Prostate gland (tissue), 2 donors: ENCODE measurements around the gene GAK. TPM values are rescaled to one million over a fixed set of nuclear protein-coding genes. Genes with fewer than 3 reads are reported as not detected.

Source experiments
- DNase-seq: peaks from one replicate; pipeline ENCODE4 v3.0.0-alpha.2; 2019; ENCODE audit warnings: low spot score
- H3K27ac ChIP-seq, 2 donors: fragments of 200-600 bp; sonication (generic); 2 replicates each; pipeline ENCODE4 v1.5.1; 2017 to 2019
- H3K27me3 ChIP-seq: fragments of 200-600 bp; sonication (generic); replicated peaks from 2 replicates; pipeline ENCODE4 v1.5.1; 2019; ENCODE audit not compliant: insufficient read depth
- H3K36me3 ChIP-seq, 2 donors: fragments of 200-600 bp; sonication (generic); 1 replicate in 1 of 2; 2 replicates in 1 of 2; pipeline versions ENCODE4 v1.5.1 to v1.8.1; 2017 to 2019
- H3K4me1 ChIP-seq: fragments of 200-600 bp; sonication (generic); replicated peaks from 2 replicates; pipeline ENCODE4 v1.5.1; 2019
- H3K4me3 ChIP-seq, 2 donors: fragments of 200-600 bp; sonication (generic); 2 replicates each; pipeline ENCODE4 v1.5.1; 2017 to 2019
- H3K9me3 ChIP-seq: fragments of 200-600 bp; sonication (generic); 2 replicates; pipeline ENCODE4 v1.5.1; 2017
- POLR2A ChIP-seq: fragments of 450-650 bp; IDR thresholded peaks from one replicate; pipeline ENCODE4 v1.6.1; 2016; ENCODE audit warnings: antibody characterized with exemption, mild to moderate bottlenecking
- POLR2AphosphoS5 ChIP-seq: sonication (generic); formaldehyde crosslinking; IDR thresholded peaks from one replicate; pipeline ENCODE4 v1.6.1; 2017; ENCODE audit warnings: antibody characterized with exemption
- WGBS: methylation state at CpG from one replicate; pipeline ENCODE4 v1.1.5; 2018; 5-methylcytosine and 5-hydroxymethylcytosine counted together
- intact Hi-C: fragments of 100-400 bp; cut with DNase I; formaldehyde crosslinking; loops from one replicate; pipeline ENCODE4 v1.14.2; 2022
- total RNA-seq, 2 donors: library from RNA; depleted of rRNA; stranded (reverse); fragments of >200 nt; gene quantifications; one replicate each; pipeline ENCODE4 v1.1.0, GENCODE V29; 2016
- TF ChIP-seq, protein P1 (sequence below), 4 experiments: fragments of 200-600 bp in 2 of 4; fragments of 450-650 bp in 2 of 4; sonication (generic) in 2 of 4; IDR thresholded peaks; 1 replicate in 3 of 4; 2 replicates in 1 of 4; pipeline ENCODE4 v1.5.1; 2016 to 2019; ENCODE audit warnings: antibody characterized with exemption in 4 of 4, mild to moderate bottlenecking in 2 of 4, moderate library complexity in 2 of 4

GAK gene
- total RNA-seq, 2 donors from 2014 or later: 158 to 181 TPM

DNA sequence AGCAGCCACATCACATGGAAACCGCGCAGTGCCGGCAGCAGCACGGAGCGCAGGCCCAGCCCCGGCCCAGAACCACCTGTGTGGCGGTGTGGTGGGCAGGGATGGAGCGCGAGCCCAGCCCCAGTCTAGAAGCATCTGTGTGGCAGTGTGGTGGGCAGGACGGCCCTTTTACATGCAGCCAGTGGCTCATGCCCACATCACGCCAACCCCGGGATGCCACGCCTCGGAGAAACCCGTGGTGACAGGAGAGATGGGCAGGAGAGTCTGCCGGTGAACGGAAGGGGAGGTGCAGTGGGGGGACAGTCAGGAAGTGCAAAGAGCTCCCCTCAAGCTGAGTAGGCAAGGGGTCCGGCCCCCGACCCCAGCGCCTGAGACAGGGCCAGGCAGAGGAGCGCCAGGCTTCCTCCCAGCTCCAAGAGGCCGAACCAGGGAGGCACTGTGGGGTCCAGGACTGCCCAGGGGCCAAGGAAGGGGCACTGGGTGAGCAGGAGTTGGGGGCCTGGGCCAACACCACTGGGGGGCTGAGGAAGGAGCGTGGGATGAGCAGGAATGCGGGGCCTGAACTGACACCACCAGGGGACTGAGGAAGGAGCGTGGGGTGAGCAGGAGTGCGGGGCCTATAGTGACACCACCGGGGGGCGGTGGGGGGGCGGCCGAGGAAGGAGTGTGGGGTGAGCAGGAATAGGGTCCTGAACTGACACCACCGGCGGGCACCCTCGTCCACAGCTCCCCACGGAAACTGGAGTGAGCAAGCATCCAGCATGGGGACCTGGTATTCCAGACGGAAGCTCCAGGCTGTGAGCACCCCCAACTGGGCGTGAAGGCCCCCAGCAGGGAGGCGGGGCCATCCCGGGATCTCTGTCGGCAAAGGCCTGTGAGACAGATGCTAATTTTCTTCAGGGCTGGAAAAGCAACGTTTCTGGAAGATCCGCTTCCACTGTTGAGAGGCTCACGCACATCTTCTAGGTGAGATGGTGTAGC lies 28.8 kb downstream of the GAK start:
- H3K27me3 ChIP-seq: no peaks in the 10 kb centered on the region
- TF ChIP-seq POLR2AphosphoS5 (no peak), POLR2A (no peak)
- TF ChIP-seq, protein P1, sequence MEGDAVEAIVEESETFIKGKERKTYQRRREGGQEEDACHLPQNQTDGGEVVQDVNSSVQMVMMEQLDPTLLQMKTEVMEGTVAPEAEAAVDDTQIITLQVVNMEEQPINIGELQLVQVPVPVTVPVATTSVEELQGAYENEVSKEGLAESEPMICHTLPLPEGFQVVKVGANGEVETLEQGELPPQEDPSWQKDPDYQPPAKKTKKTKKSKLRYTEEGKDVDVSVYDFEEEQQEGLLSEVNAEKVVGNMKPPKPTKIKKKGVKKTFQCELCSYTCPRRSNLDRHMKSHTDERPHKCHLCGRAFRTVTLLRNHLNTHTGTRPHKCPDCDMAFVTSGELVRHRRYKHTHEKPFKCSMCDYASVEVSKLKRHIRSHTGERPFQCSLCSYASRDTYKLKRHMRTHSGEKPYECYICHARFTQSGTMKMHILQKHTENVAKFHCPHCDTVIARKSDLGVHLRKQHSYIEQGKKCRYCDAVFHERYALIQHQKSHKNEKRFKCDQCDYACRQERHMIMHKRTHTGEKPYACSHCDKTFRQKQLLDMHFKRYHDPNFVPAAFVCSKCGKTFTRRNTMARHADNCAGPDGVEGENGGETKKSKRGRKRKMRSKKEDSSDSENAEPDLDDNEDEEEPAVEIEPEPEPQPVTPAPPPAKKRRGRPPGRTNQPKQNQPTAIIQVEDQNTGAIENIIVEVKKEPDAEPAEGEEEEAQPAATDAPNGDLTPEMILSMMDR (IDR thresholded peaks at IDR 0.05): no peak
- no peaks in the 10 kb centered on the region for H3K9me3 ChIP-seq
- no peak for DNase-seq
- H3K27ac ChIP-seq: no peak overlapping the region
- H3K4me1 ChIP-seq: no peaks in the 10 kb centered on the region
- 92% methylated on average over 42 of the region's 42 CpGs for WGBS
- H3K4me3 ChIP-seq: no peak overlapping the region
- H3K36me3 ChIP-seq: no peaks in the 10 kb centered on the region
- intact Hi-C loops: no loop called here

GRCh38 chr4:901192-901910 lies 30.8 kb downstream of the GAK start:
- no peak for TF ChIP-seq POLR2A
- TF ChIP-seq, protein P1 (IDR thresholded peaks at IDR 0.05): no peak
- intact Hi-C loops: no loop called here
- Histone ChIP-seq H3K27ac (no peak overlapping the region), H3K4me1 (no peaks in the 10 kb centered on the region), H3K27me3 (no peaks in the 10 kb centered on the region), H3K4me3 (no peak overlapping the region), H3K9me3 (no peaks in the 10 kb centered on the region), H3K36me3 (peaks cover 0 to 7% of the 10 kb centered on the region in 2 donors)
- WGBS: 95% methylated on average over 26 of the region's 28 CpGs
- no peak for DNase-seq

- intact Hi-C loops: no loop called here
- TF ChIP-seq, protein P1 (IDR thresholded peaks at IDR 0.05): no peak
- TF ChIP-seq POLR2A (no peak), POLR2AphosphoS5 (no peak)
- Histone ChIP-seq H3K27ac (no peak overlapping the region), H3K9me3 (no peaks in the 10 kb centered on the region), H3K4me3 (no peak overlapping the region), H3K36me3 (peaks cover 0 to 10% of the 10 kb centered on the region in 2 donors), H3K4me1 (no peaks in the 10 kb centered on the region), H3K27me3 (no peaks in the 10 kb centered on the region)
- DNase-seq: no peak
- WGBS: 94% methylated on average over 6 of the region's 6 CpGs
Measured at GRCh38 chr4:900721-901120, 31.4 kb downstream of the GAK start.

DNA sequence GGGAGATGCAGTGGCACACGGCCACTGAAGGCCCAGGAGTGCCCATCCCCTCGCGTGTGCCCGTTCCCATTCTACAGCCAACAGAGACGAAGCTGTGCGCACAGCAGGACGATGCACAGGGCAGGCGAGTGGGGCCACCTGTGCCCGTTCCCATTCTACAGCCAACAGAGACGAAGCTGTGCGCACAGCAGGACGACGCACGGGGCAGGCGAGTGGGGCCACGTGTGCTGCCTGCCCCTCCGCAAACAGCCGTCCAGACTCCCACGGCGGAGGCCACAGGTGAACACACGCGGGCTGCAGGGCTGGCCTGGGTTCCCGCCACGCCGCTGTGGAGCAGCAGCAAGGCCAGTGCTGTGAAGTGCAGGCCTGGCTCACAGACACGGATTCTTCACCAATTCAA lies 32.0 kb downstream of the GAK start:
- no peaks in the 10 kb centered on the region for H3K27me3 ChIP-seq
- TF ChIP-seq POLR2A: no peak
- no peak for TF ChIP-seq POLR2AphosphoS5
- TF ChIP-seq, protein P1 (IDR thresholded peaks at IDR 0.05): no peak
- no peak for DNase-seq
- intact Hi-C loops: no loop called here
- no peaks in the 10 kb centered on the region for H3K4me1 ChIP-seq
- 88% methylated on average over 26 of the region's 26 CpGs for WGBS
- H3K36me3 ChIP-seq: peaks cover 0 to 12% of the 10 kb centered on the region in 2 donors
- no peaks in the 10 kb centered on the region for H3K9me3 ChIP-seq
- H3K4me3 ChIP-seq: no peak overlapping the region
- H3K27ac ChIP-seq: no peak overlapping the region
